Trophoblast cell (in vitro differentiated cells and primary cell): Measurements from ENCODE around the gene OR8U1.

ENCODE experiments used
- DNase-seq, 2 donors: peaks; one replicate each; pipeline ENCODE4 v3.0.0-alpha.2; 2016
- H2AFZ ChIP-seq: 2 replicates; pipeline ENCODE4 v1.6.1; 2013; ENCODE audit warnings: low read length, moderate library complexity, mild to moderate bottlenecking; ENCODE audit not compliant: insufficient read depth, poor library complexity
- H2AK5ac ChIP-seq: 2 replicates; pipeline ENCODE4 v1.6.1; 2013; ENCODE audit warnings: mild to moderate bottlenecking, low read length
- H2BK120ac ChIP-seq: 2 replicates; pipeline ENCODE4 v1.6.1; 2013; ENCODE audit warnings: low read length, mild to moderate bottlenecking, moderate library complexity; ENCODE audit not compliant: insufficient read depth, poor library complexity
- H2BK12ac ChIP-seq: 2 replicates; pipeline ENCODE4 v1.6.1; 2013; ENCODE audit warnings: mild to moderate bottlenecking, low read length, moderate library complexity
- H2BK5ac ChIP-seq: 2 replicates; pipeline ENCODE4 v1.6.1; 2013; ENCODE audit warnings: low read length, low read depth, moderate library complexity, mild to moderate bottlenecking; ENCODE audit not compliant: poor library complexity
- H3K14ac ChIP-seq: 2 replicates; pipeline ENCODE4 v1.6.1; 2013; ENCODE audit warnings: mild to moderate bottlenecking, low read length
- H3K18ac ChIP-seq: 2 replicates; pipeline ENCODE4 v1.6.1; 2013; ENCODE audit warnings: mild to moderate bottlenecking, low read length
- H3K23ac ChIP-seq: 2 replicates; pipeline ENCODE4 v1.6.1; 2013; ENCODE audit warnings: low read length
- H3K27ac ChIP-seq: 2 replicates; pipeline ENCODE4 v1.5.1; 2013; ENCODE audit warnings: low read depth, mild to moderate bottlenecking, inconsistent platforms, low read length, moderate library complexity
- H3K27me3 ChIP-seq: 2 replicates; pipeline ENCODE4 v1.6.1; 2013; ENCODE audit warnings: inconsistent platforms, mild to moderate bottlenecking, low read length, moderate library complexity; ENCODE audit not compliant: insufficient read depth
- H3K36me3 ChIP-seq, 2 experiments: 1 replicate in 1 of 2; 2 replicates in 1 of 2; pipeline ENCODE4 v1.6.1; 2013; ENCODE audit warnings: low read length in 2 of 2, mild to moderate bottlenecking in 2 of 2, moderate library complexity in 1 of 2; ENCODE audit not compliant: insufficient read depth in 2 of 2, control insufficient read depth in 1 of 2
- H3K4ac ChIP-seq: 2 replicates; pipeline ENCODE4 v1.6.1; 2013; ENCODE audit warnings: low read depth, mild to moderate bottlenecking, low read length, moderate library complexity
- H3K4me1 ChIP-seq, 2 experiments: 1 replicate in 1 of 2; 2 replicates in 1 of 2; pipeline ENCODE4 v1.6.1; 2013; ENCODE audit warnings: low read length in 2 of 2, mild to moderate bottlenecking in 2 of 2, moderate library complexity in 1 of 2; ENCODE audit not compliant: insufficient read depth in 2 of 2, control insufficient read depth in 1 of 2
- H3K4me2 ChIP-seq: 2 replicates; pipeline ENCODE4 v1.6.1; 2013; ENCODE audit warnings: inconsistent platforms, mild to moderate bottlenecking, low read length, moderate library complexity
- H3K4me3 ChIP-seq: 2 replicates; pipeline ENCODE4 v1.5.1; 2013; ENCODE audit warnings: mild to moderate bottlenecking, low read depth, low read length, inconsistent platforms
- H3K79me1 ChIP-seq: one replicate; pipeline ENCODE4 v1.6.1; 2013; ENCODE audit warnings: low read length
- H3K79me2 ChIP-seq: 2 replicates; pipeline ENCODE4 v1.6.1; 2013; ENCODE audit warnings: low read length, mild to moderate bottlenecking; ENCODE audit not compliant: control insufficient read depth, insufficient read depth, poor library complexity
- H3K9ac ChIP-seq: 2 replicates; pipeline ENCODE4 v1.6.1; 2013; ENCODE audit warnings: mild to moderate bottlenecking, low read length
- H3K9me3 ChIP-seq: 2 replicates; pipeline ENCODE4 v1.6.1; 2013; ENCODE audit warnings: low read depth, mild to moderate bottlenecking, control low read depth, inconsistent platforms, low read length; ENCODE audit not compliant: insufficient read depth
- H4K12ac ChIP-seq: 2 replicates; pipeline ENCODE4 v1.6.1; 2013; ENCODE audit warnings: low read depth, mild to moderate bottlenecking, low read length, moderate library complexity
- H4K8ac ChIP-seq: 2 replicates; pipeline ENCODE4 v1.6.1; 2013; ENCODE audit warnings: low read depth, mild to moderate bottlenecking, low read length, moderate library complexity
- H4K91ac ChIP-seq: one replicate; pipeline ENCODE4 v1.6.1; 2013; ENCODE audit warnings: low read depth, mild to moderate bottlenecking, low read length, moderate library complexity
- WGBS: extraction: QIAGEN DNeasy Blood & Tissue Kit; methylation state at CpG from one replicate; pipeline ENCODE4 v1.1.7; 2013; ENCODE audit warnings: missing lambda C conversion rate; ENCODE audit not compliant: insufficient read length, insufficient coverage; ENCODE audit errors: extremely low coverage; 5-methylcytosine and 5-hydroxymethylcytosine counted together

Gene OR8U1

GRCh38 chr11:56412396-56412795 lies 37.0 kb downstream of the OR8U1 start, which contains the start of gene OR5AL1:
TSS of gene OR5AL1 (plus strand) at chr11:56412696.
- H2BK12ac ChIP-seq: no peak within 1 kb of the TSS
- H3K18ac ChIP-seq: no peak within 1 kb of the TSS
- no peak within 1 kb of the TSS for H3K9ac ChIP-seq
- no peak within 1 kb of the TSS for H2BK120ac ChIP-seq
- H3K79me1 ChIP-seq: no peaks in the 10 kb centered on the region
- H4K8ac ChIP-seq: no peak within 1 kb of the TSS
- H3K4me3 ChIP-seq: no peak within 1 kb of the TSS
- H2BK5ac ChIP-seq: no peak within 1 kb of the TSS
- no peaks in the 10 kb centered on the region for H3K27me3 ChIP-seq
- no peaks in the 10 kb centered on the region for H3K36me3 ChIP-seq
- H3K4me2 ChIP-seq: no peak within 1 kb of the TSS
- H3K4me1 ChIP-seq: no peaks in the 10 kb centered on the region
- peaks cover 1% of the 10 kb centered on the region for H3K9me3 ChIP-seq
- H2AFZ ChIP-seq: no peak within 1 kb of the TSS
- no peak within 1 kb of the TSS for H2AK5ac ChIP-seq
- no peak within 1 kb of the TSS for H3K14ac ChIP-seq
- no peak within 1 kb of the TSS for H3K27ac ChIP-seq
- H3K79me2 ChIP-seq: no peaks in the 10 kb centered on the region
- H4K12ac ChIP-seq: no peak within 1 kb of the TSS
- WGBS: no CpG with 5 or more reads among the region's 1 CpG
- H4K91ac ChIP-seq: no peak within 1 kb of the TSS
- DNase-seq: no peak
- no peak within 1 kb of the TSS for H3K23ac ChIP-seq
- H3K4ac ChIP-seq: no peak within 1 kb of the TSS
